ENCODE results near the gene PLCG2. TPM values are rescaled to one million over a fixed set of nuclear protein-coding genes. Genes with fewer than 3 reads are reported as not detected.

The PLCG2 gene
- polyA plus RNA-seq, 2 donors = 2.3 to 4.4 TPM

- Histone ChIP-seq H3K27me3 (ENCODE audit: control insufficient read depth in 1 of 2, insufficient read depth in 2 of 2, low read length in 2 of 2) (no peaks in the 10 kb centered on the region), H3K4me3 (ENCODE audit: low read depth in 1 of 2, low read length in 2 of 2) (no peak overlapping the region), H3K4me1 (ENCODE audit: control insufficient read depth in 2 of 2, insufficient read depth in 2 of 2, low read length in 1 of 2) (peaks cover 3 to 5% of the 10 kb centered on the region in 2 donors), H3K9me3 (ENCODE audit: control insufficient read depth in 2 of 2, insufficient read depth in 1 of 2, low read depth in 1 of 2, low read length in 1 of 2) (no peaks in the 10 kb centered on the region), H3K36me3 (ENCODE audit: control insufficient read depth in 2 of 2, insufficient read depth in 2 of 2, low read length in 1 of 2) (peaks cover 0 to 3% of the 10 kb centered on the region in 2 donors), H3K27ac (ENCODE audit: low read depth in 2 of 2, low read length in 1 of 2) (no peak overlapping the region)
- WGBS, 2 donors = 80 to 83% methylated on average over 7 of the region's 7 CpGs
These were observed 160.3 kb downstream of the PLCG2 start for GRCh38 chr16:81939164-81940056.

- Histone ChIP-seq H3K27me3 (ENCODE audit: control insufficient read depth in 1 of 2, insufficient read depth in 2 of 2, low read length in 2 of 2) (no peaks in the 10 kb centered on the region), H3K36me3 (ENCODE audit: control insufficient read depth in 2 of 2, insufficient read depth in 2 of 2, low read length in 1 of 2) (peaks cover 0 to 3% of the 10 kb centered on the region in 2 donors), H3K27ac (ENCODE audit: low read depth in 2 of 2, low read length in 1 of 2) (peak overlapping the region in 1 of 2 donors; percentile 2), H3K9me3 (ENCODE audit: control insufficient read depth in 2 of 2, insufficient read depth in 1 of 2, low read depth in 1 of 2, low read length in 1 of 2) (no peaks in the 10 kb centered on the region), H3K4me1 (ENCODE audit: control insufficient read depth in 2 of 2, insufficient read depth in 2 of 2, low read length in 1 of 2) (peaks cover 3 to 5% of the 10 kb centered on the region in 2 donors), H3K4me3 (ENCODE audit: low read depth in 1 of 2, low read length in 2 of 2) (no peak overlapping the region)
- WGBS, 2 donors = 27 to 32% methylated on average over 3 of the region's 3 CpGs
These were observed 161.9 kb downstream of the PLCG2 start for GRCh38 chr16:81940781-81941560.

GRCh38 chr16:81942007-81942601, 163.0 kb downstream of the PLCG2 start:
- H3K27ac ChIP-seq (ENCODE audit: low read depth in 2 of 2, low read length in 1 of 2) = no peak overlapping the region
- WGBS, 2 donors = 81 to 83% methylated on average over 7 of the region's 7 CpGs
- no peak overlapping the region for H3K4me3 ChIP-seq (ENCODE audit: low read depth in 1 of 2, low read length in 2 of 2)
- H3K4me1 ChIP-seq (ENCODE audit: control insufficient read depth in 2 of 2, insufficient read depth in 2 of 2, low read length in 1 of 2) = peaks cover 3 to 5% of the 10 kb centered on the region in 2 donors
- no peaks in the 10 kb centered on the region for H3K9me3 ChIP-seq (ENCODE audit: control insufficient read depth in 2 of 2, insufficient read depth in 1 of 2, low read depth in 1 of 2, low read length in 1 of 2)
- no peaks in the 10 kb centered on the region for H3K36me3 ChIP-seq (ENCODE audit: control insufficient read depth in 2 of 2, insufficient read depth in 2 of 2, low read length in 1 of 2)
- H3K27me3 ChIP-seq (ENCODE audit: control insufficient read depth in 1 of 2, insufficient read depth in 2 of 2, low read length in 2 of 2) = no peaks in the 10 kb centered on the region

DNA sequence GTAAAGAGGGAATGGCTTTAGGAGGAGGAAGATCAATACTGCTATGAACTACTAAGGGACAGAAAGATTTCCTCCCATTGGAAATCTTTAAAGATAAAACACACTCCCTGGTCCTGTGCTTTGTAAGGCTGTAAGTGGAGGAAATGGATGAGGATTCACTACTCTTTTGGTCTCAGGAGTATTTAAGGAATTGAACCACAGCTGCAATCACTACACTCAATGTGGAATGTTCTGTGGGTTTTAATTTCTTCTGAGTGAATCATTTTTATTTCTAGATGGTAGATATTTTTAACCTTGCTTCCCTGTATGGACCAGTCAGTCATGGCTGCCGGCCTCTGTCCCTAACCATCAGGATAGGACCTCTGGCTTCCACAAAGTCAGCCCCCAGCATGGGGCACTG, 166.6 kb downstream of the PLCG2 start:
- H3K27ac ChIP-seq (ENCODE audit: low read depth in 2 of 2, low read length in 1 of 2) = no peak overlapping the region
- H3K9me3 ChIP-seq (ENCODE audit: control insufficient read depth in 2 of 2, insufficient read depth in 1 of 2, low read depth in 1 of 2, low read length in 1 of 2) = no peaks in the 10 kb centered on the region
- no peaks in the 10 kb centered on the region for H3K27me3 ChIP-seq (ENCODE audit: control insufficient read depth in 1 of 2, insufficient read depth in 2 of 2, low read length in 2 of 2)
- H3K36me3 ChIP-seq (ENCODE audit: control insufficient read depth in 2 of 2, insufficient read depth in 2 of 2, low read length in 1 of 2) = no peaks in the 10 kb centered on the region
- no peak overlapping the region for H3K4me3 ChIP-seq (ENCODE audit: low read depth in 1 of 2, low read length in 2 of 2)
- WGBS, 2 donors = 78 to 90% methylated on average over 1 of the region's 1 CpG
- no peaks in the 10 kb centered on the region for H3K4me1 ChIP-seq (ENCODE audit: control insufficient read depth in 2 of 2, insufficient read depth in 2 of 2, low read length in 1 of 2)

DNA sequence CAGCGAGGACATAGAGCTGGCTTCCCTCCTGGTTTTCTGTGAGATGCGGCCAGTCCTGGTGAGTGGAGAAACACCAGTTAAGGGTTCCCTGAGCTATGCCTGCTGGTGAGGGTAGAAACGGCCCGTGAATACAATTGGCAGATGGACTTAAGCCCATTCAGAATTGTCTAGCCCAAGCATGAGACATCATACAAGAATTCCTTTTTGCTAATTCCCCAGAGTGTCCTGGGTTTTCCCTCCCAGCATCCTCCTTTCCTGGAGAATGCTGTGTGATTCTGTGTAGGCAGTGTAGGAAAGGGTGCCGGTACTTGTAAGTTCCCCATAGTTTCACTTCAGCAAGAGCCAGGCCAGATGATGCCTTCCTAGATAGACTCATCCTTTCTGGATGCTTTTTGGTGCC, 167.1 kb downstream of the PLCG2 start:
- no peak overlapping the region for H3K27ac ChIP-seq (ENCODE audit: low read depth in 2 of 2, low read length in 1 of 2)
- WGBS, 2 donors = 82 to 84% methylated on average over 5 of the region's 5 CpGs
- no peak overlapping the region for H3K4me3 ChIP-seq (ENCODE audit: low read depth in 1 of 2, low read length in 2 of 2)
- H3K27me3 ChIP-seq (ENCODE audit: control insufficient read depth in 1 of 2, insufficient read depth in 2 of 2, low read length in 2 of 2) = no peaks in the 10 kb centered on the region
- peaks cover 0 to 3% of the 10 kb centered on the region in 2 donors for H3K9me3 ChIP-seq (ENCODE audit: control insufficient read depth in 2 of 2, insufficient read depth in 1 of 2, low read depth in 1 of 2, low read length in 1 of 2)
- H3K36me3 ChIP-seq (ENCODE audit: control insufficient read depth in 2 of 2, insufficient read depth in 2 of 2, low read length in 1 of 2) = no peaks in the 10 kb centered on the region
- H3K4me1 ChIP-seq (ENCODE audit: control insufficient read depth in 2 of 2, insufficient read depth in 2 of 2, low read length in 1 of 2) = no peaks in the 10 kb centered on the region

GRCh38 chr16:81951564-81951963, 172.5 kb downstream of the PLCG2 start:
- H3K9me3 ChIP-seq (ENCODE audit: control insufficient read depth in 2 of 2, insufficient read depth in 1 of 2, low read depth in 1 of 2, low read length in 1 of 2) = peaks cover 0 to 3% of the 10 kb centered on the region in 2 donors
- H3K27ac ChIP-seq (ENCODE audit: low read depth in 2 of 2, low read length in 1 of 2) = no peak overlapping the region
- WGBS, 2 donors = 74 to 84% methylated on average over 2 of the region's 2 CpGs
- H3K27me3 ChIP-seq (ENCODE audit: control insufficient read depth in 1 of 2, insufficient read depth in 2 of 2, low read length in 2 of 2) = no peaks in the 10 kb centered on the region
- no peaks in the 10 kb centered on the region for H3K4me1 ChIP-seq (ENCODE audit: control insufficient read depth in 2 of 2, insufficient read depth in 2 of 2, low read length in 1 of 2)
- no peak overlapping the region for H3K4me3 ChIP-seq (ENCODE audit: low read depth in 1 of 2, low read length in 2 of 2)
- H3K36me3 ChIP-seq (ENCODE audit: control insufficient read depth in 2 of 2, insufficient read depth in 2 of 2, low read length in 1 of 2) = no peaks in the 10 kb centered on the region

GRCh38 chr16:81956213-81956948, 177.3 kb downstream of the PLCG2 start:
- 80 to 81% methylated on average over 9 of the region's 9 CpGs for WGBS, 2 donors
- H3K4me3 ChIP-seq (ENCODE audit: low read depth in 1 of 2, low read length in 2 of 2) = no peak overlapping the region
- no peak overlapping the region for H3K27ac ChIP-seq (ENCODE audit: low read depth in 2 of 2, low read length in 1 of 2)

GRCh38 chr16:81964808-81965207, 185.7 kb downstream of the PLCG2 start:
- WGBS, 2 donors = 92 to 93% methylated on average over 6 of the region's 6 CpGs
- Histone ChIP-seq H3K9me3 (ENCODE audit: control insufficient read depth in 2 of 2, insufficient read depth in 1 of 2, low read depth in 1 of 2, low read length in 1 of 2) (peaks cover 0 to under 1% of the 10 kb centered on the region in 2 donors), H3K27me3 (ENCODE audit: control insufficient read depth in 1 of 2, insufficient read depth in 2 of 2, low read length in 2 of 2) (no peaks in the 10 kb centered on the region), H3K36me3 (ENCODE audit: control insufficient read depth in 2 of 2, insufficient read depth in 2 of 2, low read length in 1 of 2) (no peaks in the 10 kb centered on the region), H3K27ac (ENCODE audit: low read depth in 2 of 2, low read length in 1 of 2) (no peak overlapping the region), H3K4me3 (ENCODE audit: low read depth in 1 of 2, low read length in 2 of 2) (no peak overlapping the region), H3K4me1 (ENCODE audit: control insufficient read depth in 2 of 2, insufficient read depth in 2 of 2, low read length in 1 of 2) (no peaks in the 10 kb centered on the region)

More at GRCh38 chr16:81956213-81956948, 177.3 kb downstream of the PLCG2 start:
- Histone ChIP-seq H3K4me1 (ENCODE audit: control insufficient read depth in 2 of 2, insufficient read depth in 2 of 2, low read length in 1 of 2) (no peaks in the 10 kb centered on the region), H3K36me3 (ENCODE audit: control insufficient read depth in 2 of 2, insufficient read depth in 2 of 2, low read length in 1 of 2) (no peaks in the 10 kb centered on the region), H3K9me3 (ENCODE audit: control insufficient read depth in 2 of 2, insufficient read depth in 1 of 2, low read depth in 1 of 2, low read length in 1 of 2) (peaks cover 0 to 3% of the 10 kb centered on the region in 2 donors), H3K27me3 (ENCODE audit: control insufficient read depth in 1 of 2, insufficient read depth in 2 of 2, low read length in 2 of 2) (no peaks in the 10 kb centered on the region)

DNA sequence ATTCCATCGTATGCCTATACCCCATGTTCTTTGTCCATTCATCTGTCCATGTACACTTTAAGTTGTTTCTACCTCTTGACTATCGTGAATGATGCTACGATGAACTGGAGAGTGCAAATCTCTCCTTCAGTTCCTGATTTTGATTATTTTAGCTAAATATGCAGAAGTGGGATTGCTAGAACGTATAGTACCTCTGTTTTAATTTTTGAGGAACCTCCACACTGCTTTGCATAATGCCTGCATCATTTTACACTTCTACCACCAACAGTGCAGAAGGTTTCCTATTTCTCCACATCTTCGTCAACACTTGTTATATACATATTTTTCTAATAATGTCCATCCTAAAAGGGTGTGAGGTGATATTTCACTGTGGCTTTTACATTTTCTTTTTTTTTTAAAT, 188.3 kb downstream of the PLCG2 start:
- H3K27ac ChIP-seq (ENCODE audit: low read depth in 2 of 2, low read length in 1 of 2) = no peak overlapping the region
- 82 to 86% methylated on average over 5 of the region's 5 CpGs for WGBS, 2 donors
- no peaks in the 10 kb centered on the region for H3K9me3 ChIP-seq (ENCODE audit: control insufficient read depth in 2 of 2, insufficient read depth in 1 of 2, low read depth in 1 of 2, low read length in 1 of 2)
- no peaks in the 10 kb centered on the region for H3K4me1 ChIP-seq (ENCODE audit: control insufficient read depth in 2 of 2, insufficient read depth in 2 of 2, low read length in 1 of 2)
- H3K4me3 ChIP-seq (ENCODE audit: low read depth in 1 of 2, low read length in 2 of 2) = no peak overlapping the region
- H3K27me3 ChIP-seq (ENCODE audit: control insufficient read depth in 1 of 2, insufficient read depth in 2 of 2, low read length in 2 of 2) = no peaks in the 10 kb centered on the region
- H3K36me3 ChIP-seq (ENCODE audit: control insufficient read depth in 2 of 2, insufficient read depth in 2 of 2, low read length in 1 of 2) = no peaks in the 10 kb centered on the region
